ENCODE results near the gene PGLYRP4.

The PGLYRP4 gene

DNA sequence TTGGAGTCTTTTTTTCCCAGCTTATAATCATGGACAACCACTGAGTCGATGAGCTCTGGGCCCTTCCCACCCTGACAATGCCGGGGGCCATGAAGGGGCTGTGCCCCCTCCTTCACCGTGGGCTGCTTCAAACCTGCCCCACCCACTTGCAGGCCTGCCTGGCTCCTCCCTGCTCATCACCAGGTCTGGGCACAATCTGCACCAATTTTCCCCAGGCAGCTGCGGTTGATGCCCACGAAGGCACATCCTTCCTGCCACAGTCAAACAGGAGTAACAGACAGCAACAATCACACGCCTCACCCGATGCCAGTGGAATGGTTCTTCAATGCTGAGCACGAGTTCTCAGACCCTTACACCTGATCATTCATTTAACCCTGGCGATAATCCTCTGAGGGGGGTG is 54.8 kb downstream of the PGLYRP4 start:
- in situ Hi-C loops (cut with MboI; ENCODE audit: low pct_unique_long_range_greater_than_20kb, low sequenced_read_pairs, unreplicated experiment) = no loop called here
- no peak for DNase-seq (ENCODE audit: low spot score)
- TF ChIP-seq CTCF (IDR thresholded peaks at IDR 0.05; ENCODE audit: extremely low read depth, insufficient read depth, missing control alignments) = no peak

GRCh38 chr1:153293480-153293775 is 55.2 kb downstream of the PGLYRP4 start:
- TF ChIP-seq CTCF (IDR thresholded peaks at IDR 0.05; ENCODE audit: extremely low read depth, insufficient read depth, missing control alignments) = no peak
- in situ Hi-C loops (cut with MboI; ENCODE audit: low pct_unique_long_range_greater_than_20kb, low sequenced_read_pairs, unreplicated experiment) = no loop called here

DNA sequence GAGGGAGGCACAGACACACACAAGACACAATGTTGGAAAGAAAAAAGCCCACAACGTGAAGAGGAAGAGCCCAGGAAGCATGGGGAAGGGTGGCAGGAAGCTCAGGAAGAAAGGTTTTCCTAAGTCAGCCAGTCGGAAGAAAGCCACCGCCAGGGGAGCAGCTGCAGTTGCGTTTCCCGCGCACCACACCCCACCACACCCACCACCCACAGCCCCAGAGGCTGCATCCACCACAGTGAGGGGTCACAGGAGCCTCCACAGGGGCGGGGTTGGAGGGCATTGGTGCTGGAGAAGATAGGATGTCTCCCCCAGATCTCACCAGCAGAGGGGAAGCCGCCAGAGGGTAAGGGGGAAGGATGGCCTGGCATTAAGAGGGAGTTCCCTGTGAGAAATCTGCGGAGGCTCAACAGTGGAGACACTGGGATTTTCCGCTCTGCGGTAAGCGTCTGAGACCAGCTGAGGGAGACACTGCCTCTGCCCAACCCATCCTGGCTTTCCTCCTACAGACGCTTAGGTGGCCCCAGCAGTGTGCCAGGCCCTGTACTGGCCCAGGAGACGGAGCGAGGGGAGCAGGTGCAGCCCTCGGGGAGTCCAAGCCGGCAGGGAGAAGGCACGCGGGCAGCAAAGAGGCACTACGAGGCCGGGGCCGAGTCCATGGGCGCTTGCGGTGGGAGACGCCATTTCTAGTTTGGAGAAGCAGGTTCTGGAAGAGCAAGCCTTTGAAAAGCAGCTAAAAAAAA is 55.7 kb downstream of the PGLYRP4 start:
- in situ Hi-C loops (cut with MboI; ENCODE audit: low pct_unique_long_range_greater_than_20kb, low sequenced_read_pairs, unreplicated experiment) = no loop called here

More at GRCh38 chr1:153293480-153293775, 55.2 kb downstream of the PGLYRP4 start:
- DNase-seq (ENCODE audit: low spot score) = no peak

DNA sequence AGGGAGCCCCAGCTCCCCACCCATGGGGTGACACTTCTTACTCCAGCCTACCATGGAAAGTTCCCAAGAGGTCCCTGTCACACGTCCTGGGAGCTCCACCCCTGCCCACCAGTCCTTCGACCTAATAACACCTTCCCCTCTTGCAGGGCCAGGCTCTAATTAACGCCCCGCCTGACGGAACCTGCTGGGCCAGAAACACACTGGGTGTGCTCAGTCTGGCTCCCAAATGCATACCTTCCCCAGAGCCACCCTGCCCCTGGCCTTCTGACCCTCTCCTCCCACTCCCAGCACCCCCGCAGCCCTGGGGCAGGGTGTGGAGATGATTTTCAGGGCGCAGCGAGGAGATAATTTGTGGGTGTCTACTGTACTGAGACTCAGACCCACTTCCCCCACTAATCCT is 56.5 kb downstream of the PGLYRP4 start:
- in situ Hi-C loops (cut with MboI; ENCODE audit: low pct_unique_long_range_greater_than_20kb, low sequenced_read_pairs, unreplicated experiment) = no loop called here
- TF ChIP-seq CTCF (IDR thresholded peaks at IDR 0.05; ENCODE audit: extremely low read depth, insufficient read depth, missing control alignments) = no peak
- no peak for DNase-seq (ENCODE audit: low spot score)

More for the DNA sequence above, 55.7 kb downstream of the PGLYRP4 start:
- TF ChIP-seq CTCF (IDR thresholded peaks at IDR 0.05; ENCODE audit: extremely low read depth, insufficient read depth, missing control alignments) = no peak
- no peak for DNase-seq (ENCODE audit: low spot score)

- TF ChIP-seq CTCF (IDR thresholded peaks at IDR 0.05; ENCODE audit: extremely low read depth, insufficient read depth, missing control alignments) = no peak
- in situ Hi-C loops (cut with MboI; ENCODE audit: low pct_unique_long_range_greater_than_20kb, low sequenced_read_pairs, unreplicated experiment) = no loop called here
- peak; percentile 62 for DNase-seq (ENCODE audit: low spot score)
Observed at GRCh38 chr1:153291514-153291913, 57.1 kb downstream of the PGLYRP4 start.

- peak; percentile 54 for DNase-seq (ENCODE audit: low spot score)
- in situ Hi-C loops (cut with MboI; ENCODE audit: low pct_unique_long_range_greater_than_20kb, low sequenced_read_pairs, unreplicated experiment) = no loop called here
- peak; percentile 82 for TF ChIP-seq CTCF (IDR thresholded peaks at IDR 0.05; ENCODE audit: extremely low read depth, insufficient read depth, missing control alignments)
Observed at GRCh38 chr1:153288634-153289275, 59.9 kb downstream of the PGLYRP4 start.

All from GM13977 (cell line).